Smooth muscle cell of the brain vasculature (primary cell): ENCODE measurements around the gene SLC25A38.
A peak's percentile ranks its signal among the peaks of the same experiment; 100 is the strongest.
"Not testable (repeated sequence)": the region's sequence is repeated elsewhere in the genome, so short reads cannot be mapped to it uniquely, and the experiment has no call there.

ENCODE experiments used
- DNase-seq: peaks from one replicate; pipeline ENCODE4 v3.0.0-alpha.2; 2012; ENCODE audit warnings: low read depth, low spot score

SLC25A38 gene, protein sequence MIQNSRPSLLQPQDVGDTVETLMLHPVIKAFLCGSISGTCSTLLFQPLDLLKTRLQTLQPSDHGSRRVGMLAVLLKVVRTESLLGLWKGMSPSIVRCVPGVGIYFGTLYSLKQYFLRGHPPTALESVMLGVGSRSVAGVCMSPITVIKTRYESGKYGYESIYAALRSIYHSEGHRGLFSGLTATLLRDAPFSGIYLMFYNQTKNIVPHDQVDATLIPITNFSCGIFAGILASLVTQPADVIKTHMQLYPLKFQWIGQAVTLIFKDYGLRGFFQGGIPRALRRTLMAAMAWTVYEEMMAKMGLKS

DNA sequence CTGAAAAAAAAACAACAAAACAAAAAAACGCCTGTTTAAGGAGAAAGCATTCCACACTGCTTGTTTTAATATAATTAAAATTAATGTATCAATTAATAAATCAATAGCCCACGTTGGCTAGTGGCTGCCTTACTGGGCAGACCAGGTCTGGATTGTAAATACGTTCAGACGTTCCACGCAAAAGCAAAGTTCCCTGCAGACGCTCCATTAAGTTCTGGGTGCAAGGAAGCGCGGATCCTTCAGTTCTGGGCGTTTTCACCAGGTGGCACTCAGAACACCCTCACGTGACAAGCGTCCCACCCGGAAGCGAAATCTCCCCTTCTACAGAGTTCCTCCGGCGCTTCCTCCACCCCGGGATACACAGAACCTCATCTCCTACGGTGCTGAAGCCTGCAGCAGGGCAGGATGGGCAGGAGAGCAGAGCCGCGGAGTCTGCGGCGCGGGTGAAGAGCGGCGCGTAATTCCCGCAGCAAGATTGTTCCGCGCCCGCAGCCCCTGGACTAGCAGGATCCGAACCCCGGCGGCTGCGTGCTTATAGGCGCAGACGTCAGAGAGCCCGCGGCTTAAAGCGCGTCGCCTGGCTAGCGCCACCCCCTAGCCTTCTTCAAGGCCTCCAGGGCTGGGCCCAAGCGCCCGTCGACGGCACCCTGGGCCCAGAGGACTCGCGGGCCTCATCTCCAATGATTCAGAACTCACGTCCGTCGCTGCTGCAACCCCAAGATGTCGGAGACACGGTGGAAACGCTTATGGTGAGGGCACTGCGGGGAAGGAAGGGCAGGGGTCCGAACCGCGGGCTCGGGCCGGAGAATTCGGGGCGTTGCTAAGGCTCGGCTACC, at the start of gene SLC25A38:
TSS of gene SLC25A38 (plus strand) at position 326 of the 836 bp plus-strand sequence. CDS start at position 681, 355 bp downstream.
- peak; percentile 63 for DNase-seq

DNA sequence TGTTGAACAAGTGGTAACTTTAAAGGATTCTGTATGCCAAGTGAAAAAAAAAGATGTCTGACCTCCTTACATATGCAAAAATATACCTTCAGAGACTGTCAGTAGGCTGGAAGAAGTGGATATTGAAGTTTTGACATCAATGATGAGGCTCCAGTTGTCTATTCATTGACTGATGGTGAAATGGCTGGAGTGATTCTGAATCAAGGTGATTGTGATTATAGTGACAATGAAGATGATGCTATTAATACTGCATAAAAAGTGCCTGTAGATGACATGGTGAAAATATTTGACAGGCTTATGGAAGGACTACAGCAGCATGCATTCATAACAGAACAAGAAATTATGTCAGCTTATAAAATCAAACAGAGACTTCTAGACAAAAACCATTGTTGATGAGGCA, 49.6 kb upstream of the SLC25A38 start:
- no peak for DNase-seq

DNA sequence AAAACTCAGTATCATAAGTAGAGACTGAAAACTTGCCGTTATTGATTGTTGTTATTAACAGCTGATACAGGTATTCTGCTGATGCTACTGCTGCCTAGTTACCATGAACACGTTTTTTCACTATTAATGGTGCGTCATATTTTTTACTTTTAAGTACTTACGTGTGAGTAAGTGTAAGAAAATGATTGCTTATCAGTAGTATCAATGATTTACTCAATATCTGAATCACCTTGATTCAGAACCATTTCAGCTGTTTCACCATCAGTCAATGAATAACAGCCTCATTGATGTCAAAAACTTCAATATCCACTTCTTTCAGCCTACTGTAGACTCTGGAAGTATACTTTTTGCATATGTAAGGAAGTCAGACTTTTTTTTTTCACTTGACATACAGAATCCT, 49.0 kb upstream of the SLC25A38 start:
- DNase-seq, result no peak

DNA sequence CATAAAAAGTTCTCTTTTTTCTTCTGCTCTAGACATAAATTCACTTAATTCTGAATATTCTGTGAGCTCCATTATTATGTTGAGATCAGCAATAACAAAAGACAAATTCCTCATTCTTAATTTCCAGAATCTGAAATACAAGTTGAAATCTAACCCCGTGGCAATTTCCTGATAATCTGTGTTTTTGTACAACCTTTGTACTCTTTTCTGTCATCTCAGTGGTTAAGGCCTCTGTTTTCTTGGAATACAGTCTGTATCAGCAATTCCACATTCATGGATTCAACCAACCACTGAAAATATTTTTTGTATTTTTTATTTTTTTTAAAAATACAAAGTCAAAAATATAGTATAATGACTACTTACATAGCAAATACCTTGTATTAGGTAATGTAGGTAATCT, 45.0 kb upstream of the SLC25A38 start:
- DNase-seq, result no peak

DNA sequence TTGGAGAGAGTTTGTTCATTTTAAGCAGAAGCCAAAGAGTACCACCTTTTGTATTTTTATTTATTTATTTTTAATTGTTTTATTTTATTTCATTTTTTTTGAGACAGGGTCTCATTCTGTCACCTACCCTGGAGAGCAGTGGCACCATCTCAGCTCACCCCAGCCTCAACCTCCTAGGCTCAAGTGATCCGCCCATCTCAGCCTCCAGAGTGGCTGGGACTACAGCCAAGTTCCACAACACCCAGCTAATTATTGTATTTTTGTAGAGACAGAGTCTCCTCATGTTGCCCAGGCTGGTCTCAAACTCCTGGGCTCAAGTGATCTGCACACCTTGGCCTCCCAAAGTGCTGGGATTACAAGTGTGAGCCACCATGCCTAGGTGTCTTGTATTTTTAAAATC, 44.1 kb upstream of the SLC25A38 start:
- DNase-seq, result no peak

DNA sequence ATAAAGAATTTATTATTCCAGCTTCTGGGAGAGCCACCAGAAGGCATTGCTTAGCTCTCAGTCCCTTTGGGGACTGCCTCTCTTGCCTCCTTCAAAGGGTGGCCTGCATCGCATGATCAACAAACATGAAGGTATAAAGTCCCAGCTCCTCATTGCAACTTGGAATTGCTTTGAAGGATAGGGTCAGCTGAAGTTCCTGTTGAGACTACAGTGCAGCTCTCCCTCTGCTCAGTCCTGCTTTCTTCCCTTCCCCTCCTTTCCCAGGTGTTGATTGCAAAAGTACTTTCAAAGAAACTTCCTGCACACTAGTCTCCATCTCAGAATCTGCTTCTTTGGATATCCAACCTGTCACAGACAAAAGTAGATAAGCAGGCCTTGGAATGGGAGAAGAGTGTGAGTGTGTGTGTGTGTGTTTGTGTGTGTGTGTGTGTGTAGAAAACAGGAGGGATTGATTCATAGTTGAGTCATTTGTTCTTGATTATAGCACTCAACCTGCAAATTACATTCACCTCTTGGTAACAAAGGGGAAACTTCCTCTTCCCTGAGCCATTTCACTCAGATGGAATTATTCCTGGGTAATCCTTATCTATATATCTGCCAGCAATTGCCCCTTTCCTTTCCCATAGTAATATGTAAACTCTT, 40.0 kb upstream of the SLC25A38 start:
- DNase-seq, result no peak

DNA sequence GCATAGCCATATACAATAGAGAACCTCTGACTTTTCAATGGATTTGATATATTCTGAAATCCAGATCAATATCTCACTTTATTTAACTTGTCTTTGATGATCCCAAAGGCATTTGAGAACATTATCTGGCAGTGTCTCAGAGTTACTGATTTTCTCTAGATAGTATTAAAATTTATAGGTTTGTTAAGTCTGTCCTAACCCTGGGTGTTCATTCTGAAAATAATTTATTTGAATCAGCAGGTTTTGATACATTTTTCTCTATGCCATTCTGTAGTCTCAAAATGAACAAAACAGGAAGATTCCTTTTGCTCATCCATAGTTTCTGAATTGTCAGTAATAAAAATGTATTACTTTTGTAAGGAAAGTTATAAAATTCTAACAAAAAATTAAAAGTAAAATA, 39.4 kb upstream of the SLC25A38 start:
- no peak for DNase-seq

DNA sequence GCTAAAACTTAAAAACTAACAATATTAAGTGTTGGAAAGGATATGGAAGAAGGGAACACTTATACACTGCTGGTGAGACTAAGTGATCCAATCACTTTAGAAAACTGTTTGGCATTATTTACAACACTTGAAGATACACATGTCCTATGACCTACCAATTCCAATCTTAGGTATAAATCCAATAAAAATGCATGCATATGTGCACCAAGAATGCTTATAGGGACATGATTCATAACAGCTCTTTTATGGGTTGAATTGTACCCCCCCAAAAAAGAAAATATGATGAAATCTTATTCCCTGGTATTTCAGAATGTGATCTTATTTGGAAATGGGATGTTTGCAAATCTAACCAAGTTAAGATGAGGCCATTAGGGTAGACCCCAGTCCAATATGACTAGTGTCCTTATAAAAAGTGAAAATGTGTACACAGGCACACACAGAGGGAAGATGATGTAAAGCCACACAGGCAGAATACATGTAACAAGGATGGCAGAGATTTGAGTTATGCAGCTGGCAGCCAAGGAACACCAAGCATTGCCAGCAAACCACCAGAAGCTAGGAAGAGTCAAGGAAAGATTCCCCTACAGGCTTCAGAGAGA, 38.3 kb upstream of the SLC25A38 start:
- no peak for DNase-seq

DNA sequence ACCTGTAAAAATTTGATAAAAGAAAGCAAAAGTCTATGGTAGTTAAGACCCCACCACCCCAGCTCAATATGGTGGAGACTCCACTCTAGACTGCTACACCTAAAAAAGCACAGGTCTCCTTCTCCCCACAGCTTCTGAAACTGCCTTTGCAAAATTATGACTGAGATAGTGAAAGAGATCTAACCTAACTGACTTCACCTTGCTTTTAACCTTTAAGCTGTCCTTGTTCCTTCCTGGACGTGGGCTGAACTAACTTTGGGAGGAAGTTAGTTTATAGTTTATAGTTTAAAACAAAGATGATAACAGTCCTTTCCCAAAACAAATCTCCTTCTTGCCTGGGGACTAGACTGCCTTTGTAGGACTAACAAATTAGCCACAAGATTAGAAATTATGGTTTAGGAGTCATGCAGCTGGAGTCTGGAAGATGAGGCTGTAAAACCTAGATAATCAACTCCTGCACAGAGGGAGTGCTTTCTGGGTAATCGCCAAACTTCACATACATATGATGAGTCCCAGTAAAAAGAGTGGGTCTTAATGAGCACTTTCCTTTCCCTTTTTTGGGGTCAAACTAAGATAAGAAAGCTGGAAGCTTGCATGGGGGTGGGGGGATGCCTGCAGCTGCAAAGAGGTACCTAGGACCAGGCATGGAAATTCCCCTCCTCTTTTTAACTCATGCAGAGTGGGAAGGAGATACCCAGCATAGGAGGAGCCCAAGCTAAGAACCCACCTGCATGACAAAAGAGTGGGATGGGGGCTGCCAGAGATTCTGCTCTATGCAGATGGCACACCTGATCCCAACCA, 36.2 kb upstream of the SLC25A38 start:
- DNase-seq, result no peak

DNA sequence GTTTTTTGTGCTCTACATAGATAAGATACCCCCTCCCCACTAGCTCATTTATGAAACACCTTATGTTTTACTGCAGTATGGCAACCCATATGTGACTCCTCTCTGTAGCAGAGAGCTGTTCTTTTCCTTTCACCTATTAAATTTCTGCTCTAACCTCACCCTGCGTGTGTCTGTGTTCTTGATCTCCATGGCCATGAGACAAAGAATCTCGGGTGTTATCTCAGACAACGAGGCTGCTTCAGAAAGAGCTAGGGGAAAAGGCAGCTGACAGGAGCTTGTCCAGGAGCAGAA, 35.6 kb upstream of the SLC25A38 start:
- no peak for DNase-seq

DNA sequence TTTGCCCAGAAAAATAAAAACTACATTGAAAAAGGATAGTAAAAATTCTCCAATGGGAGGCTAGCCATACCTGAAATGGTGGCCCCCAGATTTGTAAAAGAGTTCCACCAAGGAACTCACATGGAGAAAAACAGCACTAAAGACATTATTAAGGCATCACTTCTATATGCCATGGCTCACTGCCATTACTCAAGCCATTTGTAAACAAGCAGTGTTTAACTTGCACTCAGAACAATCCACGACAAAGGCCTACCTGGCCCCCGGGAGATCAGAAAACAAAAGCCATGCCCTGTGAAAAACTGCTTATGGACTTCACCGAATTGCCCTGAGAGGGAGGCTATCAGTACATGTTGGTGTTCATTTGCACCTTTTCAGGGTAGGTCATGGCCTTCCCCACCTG, 34.1 kb upstream of the SLC25A38 start:
- no peak for DNase-seq

DNA sequence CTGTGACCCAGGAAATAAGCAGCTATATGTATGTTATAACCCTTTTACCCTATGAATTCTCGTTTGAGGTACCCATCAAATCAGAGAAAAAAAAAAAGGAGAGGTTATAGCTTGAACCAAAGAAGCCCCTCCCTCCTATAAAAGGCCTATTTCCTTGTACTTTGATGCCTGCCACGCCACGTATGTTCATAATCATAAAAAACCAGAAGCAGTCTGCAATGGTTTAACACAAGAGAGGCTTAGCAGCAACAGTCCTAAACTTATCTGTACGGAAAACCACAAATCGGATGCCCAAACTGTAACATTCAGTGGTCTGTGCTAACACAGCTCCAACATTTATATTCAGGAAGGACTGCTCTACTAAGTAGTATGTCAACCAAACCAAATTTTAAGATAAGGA, 32.5 kb upstream of the SLC25A38 start:
- DNase-seq, result no peak

DNA sequence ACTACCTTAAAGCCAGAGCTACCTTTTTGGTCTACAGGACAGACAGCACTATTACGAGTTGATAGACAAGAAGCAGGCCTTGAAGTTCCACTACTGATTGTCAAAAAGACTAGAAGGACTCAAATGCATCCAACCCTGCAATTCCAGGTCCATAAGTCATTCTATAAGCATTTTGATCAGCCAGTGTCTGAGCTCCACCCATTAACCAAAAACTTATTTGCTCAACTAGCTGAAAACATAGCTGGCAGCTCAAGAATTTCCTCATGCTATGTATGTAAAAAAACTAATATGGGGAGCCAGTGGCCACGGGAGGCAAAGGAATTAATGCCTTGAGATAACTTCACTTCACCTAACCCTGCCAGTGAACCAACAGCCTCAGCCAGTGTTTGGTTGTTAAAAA, 32.0 kb upstream of the SLC25A38 start:
- not testable (repeated sequence) for DNase-seq

DNA sequence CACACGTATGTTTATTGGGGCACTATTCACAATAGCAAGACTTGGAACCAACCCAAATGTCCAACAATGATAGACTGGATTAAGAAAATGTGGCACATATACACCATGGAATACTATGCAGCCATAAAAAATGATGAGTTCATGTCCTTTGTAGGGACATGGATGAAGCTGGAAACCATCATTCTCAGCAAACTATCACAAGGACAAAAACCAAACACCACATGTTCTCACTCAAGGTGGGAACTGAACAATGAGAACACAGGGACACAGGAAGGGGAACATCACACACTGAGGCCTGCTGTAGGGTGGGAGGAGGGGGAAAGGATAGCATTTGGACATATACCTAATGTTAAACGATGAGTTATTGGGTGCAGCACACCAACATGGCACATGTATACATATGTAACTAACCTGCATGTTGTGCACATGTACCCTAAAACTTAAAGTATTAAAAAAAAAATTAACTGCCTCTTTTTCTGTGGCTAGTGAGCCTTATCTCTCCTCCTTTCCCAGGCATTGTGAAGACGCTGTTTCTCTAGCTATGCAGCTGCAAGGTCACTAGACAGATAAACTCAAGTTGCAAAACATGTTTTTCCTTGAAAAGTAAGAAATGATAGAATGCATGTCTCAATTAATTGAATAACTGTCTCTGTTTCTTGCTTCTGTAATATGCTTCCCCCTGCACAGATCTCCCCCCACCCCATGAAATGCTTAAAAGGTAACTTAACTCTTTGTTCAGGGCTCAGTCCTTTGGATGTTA, 29.8 kb upstream of the SLC25A38 start:
- not testable (repeated sequence) for DNase-seq

DNA sequence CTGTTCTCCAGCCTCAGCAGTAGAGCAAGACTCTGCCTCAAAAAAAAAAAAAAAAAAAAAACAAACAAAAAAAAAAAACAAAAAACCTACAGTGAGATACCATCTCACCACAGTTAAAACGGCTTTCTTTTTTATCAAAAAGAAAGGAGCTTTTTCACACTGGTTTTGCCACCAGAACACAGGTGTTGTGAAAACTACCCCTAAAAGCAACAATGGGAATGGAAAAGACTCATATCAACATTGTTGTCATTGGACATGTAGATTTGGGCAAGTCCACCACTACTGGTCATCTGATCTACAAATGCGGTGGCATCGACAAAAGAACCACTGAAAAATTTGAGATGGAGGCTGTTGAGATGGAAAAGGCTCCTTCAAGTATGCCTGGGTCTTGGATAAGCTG, 24.8 kb upstream of the SLC25A38 start:
- DNase-seq, result no peak

DNA sequence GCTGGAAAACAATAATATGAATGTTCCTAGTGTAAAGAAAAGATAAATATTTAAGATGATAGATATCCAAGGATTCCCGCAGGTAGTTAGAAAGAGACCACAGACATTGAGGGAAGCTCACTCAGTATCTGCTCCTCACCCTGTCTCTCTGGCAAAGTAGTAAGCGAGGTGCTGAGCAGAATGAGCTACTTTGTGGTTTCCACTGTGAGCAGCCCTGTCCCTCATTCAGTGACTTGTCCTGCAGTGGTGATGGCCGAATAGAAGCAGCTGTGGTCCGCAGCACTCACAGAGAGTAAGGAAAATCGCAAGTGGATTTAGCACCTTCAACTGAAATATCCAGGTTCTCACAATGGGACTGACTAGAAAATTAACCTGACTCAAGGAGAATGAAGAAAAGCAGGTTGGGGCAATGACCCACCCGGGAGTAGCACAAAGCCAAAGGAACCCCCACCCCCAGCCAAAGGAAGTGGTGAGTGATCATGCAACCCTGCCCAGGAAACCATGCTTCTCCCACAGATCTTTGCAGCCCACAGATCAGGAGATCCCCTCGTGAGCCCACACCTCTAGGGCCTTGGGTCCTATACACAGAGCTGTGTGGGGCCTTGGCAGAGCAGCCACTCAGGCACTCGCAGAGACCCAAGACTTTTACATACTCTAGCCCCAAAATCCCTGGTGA, 21.8 kb upstream of the SLC25A38 start:
- DNase-seq, result no peak

DNA sequence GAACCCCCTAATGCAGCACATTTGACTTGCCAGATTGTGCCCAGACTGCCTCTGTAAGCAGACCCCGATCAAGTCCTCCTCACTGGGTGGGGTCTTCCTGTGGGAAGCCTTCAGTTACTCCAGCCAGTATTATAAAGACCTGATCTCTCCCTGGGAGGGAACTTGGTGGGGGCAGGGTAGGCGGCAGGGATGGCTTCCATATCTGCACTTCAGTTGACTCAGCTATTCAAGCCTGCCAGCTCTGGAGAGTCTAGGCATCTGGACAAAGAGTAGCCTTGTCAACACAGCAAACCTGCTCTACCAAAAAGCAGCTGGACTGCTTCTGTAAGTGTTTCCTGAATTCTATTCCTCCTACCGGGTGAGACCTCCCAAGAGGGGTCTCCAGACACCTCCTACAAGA, 21.0 kb upstream of the SLC25A38 start:
- no peak for DNase-seq

DNA sequence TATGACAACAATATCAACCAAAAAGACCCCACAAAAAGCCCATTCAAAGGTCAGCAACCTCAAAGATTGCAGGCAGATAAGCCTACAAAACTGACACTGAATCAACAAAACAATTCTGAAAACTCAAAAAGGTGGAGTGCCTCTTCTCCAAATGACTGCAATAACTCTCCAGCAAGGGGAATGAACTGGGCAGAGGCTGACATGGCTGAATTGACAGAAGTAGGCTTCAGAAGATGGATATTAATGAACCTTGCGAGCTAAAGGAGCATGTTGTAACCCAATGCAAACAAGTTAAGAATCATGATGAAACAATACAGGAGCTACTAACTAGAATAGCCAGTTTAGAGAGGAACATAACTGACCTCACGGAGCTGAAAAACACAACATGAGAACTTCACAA, 20.4 kb upstream of the SLC25A38 start:
- DNase-seq, result no peak

DNA sequence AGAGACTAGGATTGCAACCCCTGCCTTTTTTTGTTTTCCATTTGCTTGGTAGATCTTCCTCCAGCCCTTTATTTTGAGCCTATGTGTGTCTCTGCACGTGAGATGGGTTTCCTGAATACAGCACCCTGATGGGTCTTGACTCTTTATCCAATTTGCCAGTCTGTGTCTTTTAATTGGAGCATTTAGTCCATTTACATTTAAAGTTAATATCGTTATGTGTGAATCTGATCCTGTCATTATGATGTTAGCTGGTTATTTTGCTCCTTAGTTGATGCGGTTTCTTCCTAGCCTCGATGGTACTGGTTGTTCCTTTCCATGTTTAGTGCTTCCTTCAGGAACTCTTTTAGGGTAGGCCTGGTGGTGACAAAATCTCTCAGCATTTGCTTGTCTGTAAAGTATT, 12.7 kb upstream of the SLC25A38 start:
- DNase-seq, result not testable (repeated sequence)

DNA sequence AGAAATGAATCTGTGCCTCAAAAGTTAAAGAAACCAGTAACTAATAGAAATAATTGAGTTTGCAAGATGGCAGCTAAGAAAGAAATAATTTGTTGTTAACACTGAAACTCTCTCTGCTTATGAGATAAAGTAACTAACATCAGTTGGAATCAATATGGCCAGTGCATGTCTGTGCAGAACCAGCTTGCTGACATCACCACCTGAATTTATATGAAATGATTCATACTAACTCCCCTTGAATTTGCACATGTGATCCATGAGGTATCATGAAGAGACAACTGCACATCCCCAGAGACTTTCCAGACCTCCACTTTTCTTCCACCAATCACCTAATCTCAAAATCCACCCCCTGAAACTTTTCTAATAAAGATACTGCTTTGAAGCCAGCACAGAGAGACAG, 10.3 kb upstream of the SLC25A38 start:
- DNase-seq, result no peak
